NCI-H1092 treated with DMSO at 0.1 percent for 48 hours (cell line): ENCODE data around the gene DNAH5.
A peak's percentile ranks its signal among the peaks of the same experiment; 100 is the strongest.
"Not testable (repeated sequence)": the region's sequence is repeated elsewhere in the genome, so short reads cannot be mapped to it uniquely, and the experiment has no call there.

Source experiments
- DNase-seq: peaks from one replicate; lab custom pipeline; 2025; lab: John Stamatoyannopoulos, UW

DNAH5 gene

GRCh38 chr5:13944560-13945199, at the start of gene DNAH5:
Gene DNAH5 (minus strand): TSS chr5:13944688. CDS start chr5:13944438, 250 bp downstream.
- no peak for DNase-seq

- no peak for DNase-seq
Measured at GRCh38 chr5:13993926-13994325, 49.4 kb upstream of the DNAH5 start.

- DNase-seq, result no peak
Measured at GRCh38 chr5:13992795-13993194, 48.3 kb upstream of the DNAH5 start.

GRCh38 chr5:13991365-13991764, 46.9 kb upstream of the DNAH5 start:
- DNase-seq, result no peak

GRCh38 chr5:13990896-13991295, 46.4 kb upstream of the DNAH5 start:
- DNase-seq, result no peak

GRCh38 chr5:13989832-13990231, 45.3 kb upstream of the DNAH5 start:
- DNase-seq, result no peak

GRCh38 chr5:13987843-13988464, 43.5 kb upstream of the DNAH5 start:
- DNase-seq, result peak; percentile 54

GRCh38 chr5:13985731-13986418, 41.4 kb upstream of the DNAH5 start:
- no peak for DNase-seq

GRCh38 chr5:13984888-13985287, 40.4 kb upstream of the DNAH5 start:
- not testable (repeated sequence) for DNase-seq

- DNase-seq, result peak; percentile 12
Measured at GRCh38 chr5:13976867-13977830, 32.7 kb upstream of the DNAH5 start.

GRCh38 chr5:13976223-13976622, 31.7 kb upstream of the DNAH5 start:
- DNase-seq, result no peak

- no peak for DNase-seq
Measured at GRCh38 chr5:13975246-13975645, 30.8 kb upstream of the DNAH5 start.

- DNase-seq, result no peak
Measured at GRCh38 chr5:13973724-13974123, 29.2 kb upstream of the DNAH5 start.

- no peak for DNase-seq
Measured at GRCh38 chr5:13972029-13972428, 27.5 kb upstream of the DNAH5 start.

- DNase-seq, result peak; percentile 63
Measured at GRCh38 chr5:13957032-13957645, 12.7 kb upstream of the DNAH5 start.

GRCh38 chr5:13956471-13956870, 12.0 kb upstream of the DNAH5 start:
- no peak for DNase-seq

- no peak for DNase-seq
Measured at GRCh38 chr5:13955896-13956295, 11.4 kb upstream of the DNAH5 start.

GRCh38 chr5:13946111-13946510, 1.6 kb upstream of the DNAH5 start:
- no peak for DNase-seq

- DNase-seq, result no peak
Measured at GRCh38 chr5:13945271-13945670, 783 bp upstream of the DNAH5 start.

GRCh38 chr5:13943676-13944075, 812 bp downstream of the DNAH5 start:
- DNase-seq, result no peak

GRCh38 chr5:13941468-13941867, 3.0 kb downstream of the DNAH5 start:
- DNase-seq, result no peak

GRCh38 chr5:13939638-13940037, 4.8 kb downstream of the DNAH5 start:
- peak; percentile 21 for DNase-seq
